Muscle of back (tissue), 11 donors: ENCODE results near the gene MAP3K10. TPM values are rescaled to one million over a fixed set of nuclear protein-coding genes. Genes with fewer than 3 reads are reported as not detected.
"Not testable (repeated sequence)": the region's sequence is repeated elsewhere in the genome, so short reads cannot be mapped to it uniquely, and the experiment has no call there.

Source experiments
- DNase-seq, 3 donors: peaks; one replicate each; pipeline versions ENCODE4 v3.0.0 to v3.0.0-alpha.2; 2013
- polyA plus RNA-seq, 10 donors: library from polyadenylated mRNA; unstranded; fragments of 120-200 nt; gene quantifications; one replicate each; pipeline ENCODE4 v1.2.1, GENCODE V29; 2013; ENCODE audit not compliant: insufficient read length in 10 of 10

The MAP3K10 gene
- polyA plus RNA-seq, 10 donors, result 6.0 to 12.5 (median 9.3) TPM

DNA sequence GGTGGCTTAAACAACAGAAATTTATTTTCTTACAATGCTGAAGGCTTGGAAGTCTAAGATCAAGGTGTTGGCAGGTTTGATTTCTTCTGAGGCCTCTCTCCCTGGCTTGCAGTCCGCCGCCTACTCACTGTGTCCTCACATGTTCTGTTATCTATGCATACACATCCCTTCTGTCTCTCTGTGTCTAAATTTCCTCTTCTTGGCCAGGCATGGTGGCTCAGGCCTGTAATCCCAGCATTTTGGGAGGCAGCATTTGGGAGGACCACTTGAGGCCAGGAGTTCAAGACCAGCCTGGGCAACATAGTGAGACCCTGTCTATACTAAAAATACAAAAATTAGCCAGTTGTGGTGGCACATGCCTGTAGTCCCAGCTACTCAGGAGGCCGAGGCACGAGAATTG lies 19.9 kb upstream of the MAP3K10 start:
- not testable (repeated sequence) for DNase-seq

DNA sequence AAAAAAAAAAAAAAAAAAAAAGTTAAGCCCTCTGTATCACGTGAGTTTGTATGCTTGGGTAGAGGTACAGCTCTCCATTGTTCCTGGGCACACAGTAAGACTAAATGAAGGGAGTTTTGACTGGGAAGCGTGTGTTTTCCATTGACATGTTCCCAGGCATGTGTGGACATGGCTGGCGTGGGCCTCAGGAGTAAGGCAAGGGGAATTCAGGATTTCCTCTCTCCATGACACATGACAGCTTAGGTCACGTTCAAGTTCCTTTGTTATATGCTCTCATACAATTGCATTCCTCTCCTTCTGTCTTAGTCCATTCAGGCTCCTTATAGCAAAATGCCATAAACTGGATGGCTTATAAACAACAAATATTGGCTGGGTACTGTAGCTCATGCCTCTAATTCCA lies 17.1 kb upstream of the MAP3K10 start:
- DNase-seq, result no peak

DNA sequence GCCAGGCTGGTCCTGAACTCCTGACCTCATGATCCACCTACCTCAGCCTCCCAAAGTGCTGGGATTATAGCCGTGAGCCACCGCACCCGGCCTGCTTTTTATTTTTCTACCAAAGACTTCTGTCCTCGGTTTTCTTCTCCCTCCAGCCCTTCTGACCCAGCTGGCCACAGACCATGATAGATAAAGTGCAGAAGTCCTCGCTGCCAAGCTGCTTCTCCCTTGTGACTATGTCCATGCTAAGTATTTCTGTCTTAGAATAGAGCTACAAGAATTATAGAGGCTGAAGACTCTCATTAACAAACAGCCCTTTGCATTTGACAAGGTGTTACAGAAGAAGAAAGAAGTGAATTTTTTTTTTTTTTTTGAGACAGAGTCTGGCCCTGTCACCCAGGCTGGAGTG lies 15.4 kb upstream of the MAP3K10 start:
- DNase-seq, result no peak

DNA sequence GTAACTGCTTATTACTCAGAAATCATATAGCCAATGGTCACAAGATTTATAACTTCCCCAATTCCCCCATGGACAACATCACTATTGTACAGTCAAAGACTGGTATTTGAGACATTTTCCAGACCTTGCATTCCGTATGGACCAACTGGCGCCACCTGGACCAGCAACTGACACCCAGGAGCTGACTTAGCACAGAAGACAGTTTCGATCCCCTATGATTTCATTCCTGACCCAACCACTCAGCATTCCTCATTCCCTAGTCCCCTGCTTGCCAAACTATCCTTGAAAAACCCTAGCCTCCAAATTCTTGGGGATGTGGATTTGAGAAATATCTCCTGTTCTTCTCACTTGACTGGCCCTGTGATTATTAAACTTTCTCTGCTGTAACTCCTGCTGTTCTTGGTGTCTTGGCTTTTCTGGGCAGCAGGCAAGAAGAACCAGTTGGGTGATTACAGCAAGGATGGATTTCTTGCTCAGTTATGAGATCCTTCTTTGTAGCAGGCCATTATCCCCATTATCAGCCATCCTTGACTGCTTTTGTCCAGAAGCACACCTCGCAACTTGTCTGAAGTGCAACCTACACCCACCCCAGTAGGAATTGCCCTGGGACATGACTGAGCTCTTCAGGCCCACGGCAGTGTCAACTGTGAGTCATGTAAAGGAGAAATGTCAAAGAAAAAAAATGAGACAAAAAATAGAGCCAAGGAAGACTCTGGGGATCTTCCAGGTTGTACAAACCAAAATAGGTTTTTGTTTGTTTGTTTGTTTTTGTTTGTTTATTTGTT lies 13.7 kb upstream of the MAP3K10 start:
- no peak for DNase-seq

DNA sequence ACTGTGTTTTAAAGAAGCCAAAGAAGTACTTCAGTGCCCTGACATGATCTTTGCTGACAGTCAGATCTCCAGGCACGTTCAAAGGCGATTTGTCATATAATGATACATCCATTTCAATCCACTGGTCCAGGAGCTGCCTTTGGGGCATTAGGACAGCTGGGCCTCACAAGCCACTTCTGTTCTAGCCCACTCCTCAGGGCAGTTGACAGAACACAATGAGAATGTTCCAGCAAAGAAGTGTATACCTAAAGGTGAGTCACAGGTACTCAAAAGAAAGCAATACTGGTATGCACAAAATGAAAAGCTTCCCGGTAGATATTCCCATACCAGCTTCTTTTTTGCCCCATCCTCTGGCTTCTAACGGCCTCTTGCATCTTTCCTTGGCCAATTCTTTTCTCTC lies 12.5 kb upstream of the MAP3K10 start:
- DNase-seq, result no peak

DNA sequence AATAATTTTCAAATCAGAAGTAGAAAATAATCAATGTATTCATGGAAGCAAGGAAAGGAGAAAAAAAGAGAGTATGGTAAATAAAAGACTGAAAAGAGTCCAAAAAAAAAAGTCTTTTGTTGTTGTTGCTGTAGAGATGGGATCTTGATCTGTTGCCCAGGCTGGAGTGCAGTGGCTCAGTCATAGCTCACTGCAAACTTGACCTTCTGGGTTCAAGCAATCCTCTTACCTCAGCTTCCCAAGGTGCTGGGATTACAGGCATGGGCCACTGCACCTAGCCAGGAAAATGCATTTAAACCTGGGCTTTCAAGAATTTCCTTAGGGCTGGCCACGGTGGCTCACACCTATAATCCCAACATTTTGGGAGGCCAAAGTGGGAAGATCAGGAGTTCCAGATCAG lies 7.0 kb upstream of the MAP3K10 start:
- DNase-seq, result no peak

DNA sequence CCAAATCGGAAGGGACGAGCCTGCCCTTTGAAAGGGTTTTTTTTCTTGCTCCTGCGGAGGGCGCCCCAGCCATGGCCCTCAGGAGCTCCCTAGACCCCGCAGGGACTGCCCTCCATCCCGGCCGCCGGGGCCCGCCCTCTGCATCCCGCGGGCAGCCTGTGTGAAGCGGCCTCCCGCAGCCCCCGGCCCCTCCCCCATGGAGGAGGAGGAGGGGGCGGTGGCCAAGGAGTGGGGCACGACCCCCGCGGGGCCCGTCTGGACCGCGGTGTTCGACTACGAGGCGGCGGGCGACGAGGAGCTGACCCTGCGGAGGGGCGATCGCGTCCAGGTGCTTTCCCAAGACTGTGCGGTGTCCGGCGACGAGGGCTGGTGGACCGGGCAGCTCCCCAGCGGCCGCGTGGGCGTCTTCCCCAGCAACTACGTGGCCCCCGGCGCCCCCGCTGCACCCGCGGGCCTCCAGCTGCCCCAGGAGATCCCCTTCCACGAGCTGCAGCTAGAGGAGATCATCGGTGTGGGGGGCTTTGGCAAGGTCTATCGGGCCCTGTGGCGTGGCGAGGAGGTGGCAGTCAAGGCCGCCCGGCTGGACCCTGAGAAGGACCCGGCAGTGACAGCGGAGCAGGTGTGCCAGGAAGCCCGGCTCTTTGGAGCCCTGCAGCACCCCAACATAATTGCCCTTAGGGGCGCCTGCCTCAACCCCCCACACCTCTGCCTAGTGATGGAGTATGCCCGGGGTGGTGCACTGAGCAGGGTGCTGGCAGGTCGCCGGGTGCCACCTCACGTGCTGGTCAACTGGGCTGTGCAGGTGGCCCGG lies 815 bp downstream of the MAP3K10 start:
- DNase-seq, result peak in 2 of 3 donors; percentile 29 to 60

DNA sequence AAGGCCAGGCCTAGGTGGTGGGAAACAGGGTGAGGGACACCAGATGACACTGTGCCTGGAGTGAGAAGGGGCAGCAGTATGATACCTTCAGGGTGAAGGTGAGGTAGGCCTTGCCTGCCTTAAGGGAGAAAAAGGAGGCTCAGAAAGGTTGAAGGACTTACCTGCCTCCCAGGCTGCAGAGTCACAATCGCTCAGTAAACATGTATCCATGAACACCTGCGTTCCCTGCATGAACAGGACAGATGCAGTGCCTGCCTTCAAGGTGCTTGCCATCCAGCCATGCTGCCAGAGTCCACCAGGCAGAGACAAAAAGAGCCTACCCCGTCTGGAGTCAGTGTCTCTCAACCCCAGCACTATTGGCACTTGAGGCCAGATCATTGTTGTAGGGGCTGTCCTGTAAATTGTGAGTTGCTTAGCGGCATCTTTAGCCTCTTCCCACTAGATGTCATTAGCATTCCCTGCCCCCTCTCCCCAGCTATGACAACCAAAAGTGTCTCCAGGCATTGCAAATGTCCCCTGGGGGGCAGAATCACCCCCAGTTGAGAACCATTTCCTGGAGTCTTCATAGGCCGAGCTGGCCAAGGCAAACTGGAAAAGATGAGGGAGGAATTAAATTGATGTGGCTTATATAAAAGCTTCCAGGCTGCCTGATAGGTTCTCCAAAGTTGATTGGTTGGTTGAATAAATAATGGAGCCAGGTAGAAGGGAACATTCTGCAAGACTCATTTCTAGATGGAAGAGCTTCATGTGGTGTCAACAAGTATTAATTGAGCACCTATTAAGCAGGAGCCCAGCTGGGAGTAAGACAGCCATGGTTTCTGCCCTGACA lies 1.7 kb downstream of the MAP3K10 start:
- DNase-seq, result no peak

DNA sequence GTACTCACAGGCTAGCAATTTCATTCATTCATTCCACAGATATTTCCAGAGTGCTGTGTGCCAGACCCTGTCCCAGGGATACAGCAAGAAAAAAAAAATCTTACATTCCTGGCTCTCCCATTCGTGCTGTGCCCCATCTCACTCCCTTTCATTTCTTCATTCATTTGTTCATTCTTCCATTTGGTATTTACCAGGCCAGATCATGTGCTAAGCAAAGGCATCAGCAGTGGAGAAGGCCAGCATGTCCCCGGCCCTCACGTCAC lies 2.3 kb downstream of the MAP3K10 start:
- DNase-seq, result no peak

DNA sequence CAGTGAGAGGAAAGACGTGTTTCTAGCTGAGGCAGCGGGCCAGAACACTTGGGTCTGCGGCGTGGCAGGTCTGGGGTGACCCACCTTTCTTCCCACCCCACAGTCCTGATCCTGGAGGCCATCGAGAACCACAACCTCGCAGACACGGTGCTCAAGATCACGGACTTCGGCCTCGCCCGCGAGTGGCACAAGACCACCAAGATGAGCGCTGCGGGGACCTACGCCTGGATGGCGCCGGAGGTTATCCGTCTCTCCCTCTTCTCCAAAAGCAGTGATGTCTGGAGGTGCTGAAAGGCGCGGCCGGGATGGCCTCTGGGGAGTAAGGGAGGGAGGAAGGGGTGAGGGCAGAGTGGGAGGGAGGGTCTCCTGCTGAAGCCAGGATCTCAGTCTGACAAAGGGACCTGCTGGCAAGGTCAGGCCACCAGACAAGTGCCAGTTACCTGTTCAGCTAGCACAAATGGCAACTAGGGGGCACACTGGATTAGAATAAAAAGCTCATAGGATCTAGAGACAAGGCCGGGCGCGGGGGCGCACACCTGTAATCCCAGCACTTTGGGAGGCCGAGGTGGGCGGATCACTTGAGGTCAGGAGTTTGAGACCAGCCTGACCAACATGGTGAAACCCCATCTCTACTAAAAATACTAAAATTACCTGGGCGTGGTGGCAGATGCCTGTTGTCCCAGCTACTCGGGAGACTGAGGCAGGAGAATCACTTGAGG lies 7.2 kb downstream of the MAP3K10 start:
- no peak for DNase-seq

DNA sequence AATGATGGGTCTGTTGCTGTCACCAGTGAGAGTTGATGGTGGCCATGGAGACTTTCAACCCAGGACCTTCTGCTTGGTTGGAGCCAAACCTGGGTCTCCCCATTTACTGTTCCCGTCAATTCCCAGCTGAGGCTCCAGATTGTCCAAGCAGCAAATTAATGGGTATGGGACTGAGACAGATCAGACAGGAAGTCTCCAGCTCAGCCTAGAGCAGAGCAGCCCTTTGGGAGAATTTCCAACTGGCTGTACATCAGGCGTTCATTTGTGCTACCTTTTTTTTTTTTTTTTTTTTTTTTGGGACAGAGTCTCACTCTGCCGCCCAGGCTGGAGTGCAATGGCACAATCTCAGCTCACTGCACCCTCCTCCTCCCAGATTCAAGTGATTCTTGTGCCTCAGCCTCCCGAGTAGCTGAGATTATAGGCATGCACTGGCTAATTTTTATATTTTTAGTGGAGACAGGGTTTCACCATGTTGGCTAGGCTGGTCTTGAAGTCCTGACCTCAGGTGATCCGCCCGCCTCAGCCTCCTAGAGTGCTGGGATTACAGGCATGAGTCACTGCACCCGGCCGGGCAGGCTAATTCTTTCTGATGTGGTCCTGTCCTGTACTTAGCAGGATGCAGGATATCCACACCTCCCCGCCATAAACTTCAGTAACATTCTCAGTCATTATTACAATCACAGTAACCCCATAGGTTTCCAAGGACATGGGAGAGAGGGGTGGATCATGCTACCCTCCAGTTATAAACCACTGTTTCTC lies 9.3 kb downstream of the MAP3K10 start:
- DNase-seq, result no peak

DNA sequence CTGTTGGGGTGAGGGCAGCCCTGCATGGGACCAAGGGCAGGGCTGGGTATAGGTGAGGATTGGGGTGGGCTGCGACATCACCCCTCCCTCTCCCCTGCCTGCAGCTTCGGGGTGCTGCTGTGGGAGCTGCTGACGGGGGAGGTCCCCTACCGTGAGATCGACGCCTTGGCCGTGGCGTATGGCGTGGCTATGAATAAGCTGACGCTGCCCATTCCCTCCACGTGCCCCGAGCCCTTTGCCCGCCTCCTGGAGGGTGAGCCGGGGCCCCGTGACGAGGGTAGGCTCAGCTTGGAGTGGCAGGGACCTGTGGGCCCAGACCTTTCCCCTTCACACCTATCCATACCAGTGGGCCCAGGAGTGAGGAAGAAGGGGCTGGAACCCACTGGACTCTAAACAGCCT lies 13.2 kb downstream of the MAP3K10 start:
- no peak for DNase-seq

DNA sequence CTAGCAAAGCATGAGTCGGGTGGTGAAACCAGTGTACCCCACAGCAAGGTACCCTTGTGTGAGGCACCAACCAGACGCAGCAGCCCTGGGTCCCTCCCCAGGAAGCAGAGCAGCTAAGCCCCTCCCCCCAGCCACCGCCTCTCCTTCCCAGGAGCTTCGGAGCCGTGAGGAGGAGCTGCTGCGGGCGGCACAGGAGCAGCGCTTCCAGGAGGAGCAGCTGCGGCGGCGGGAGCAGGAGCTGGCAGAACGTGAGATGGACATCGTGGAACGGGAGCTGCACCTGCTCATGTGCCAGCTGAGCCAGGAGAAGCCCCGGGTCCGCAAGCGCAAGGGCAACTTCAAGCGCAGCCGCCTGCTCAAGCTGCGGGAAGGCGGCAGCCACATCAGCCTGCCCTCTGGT lies 14.5 kb downstream of the MAP3K10 start:
- DNase-seq, result no peak

DNA sequence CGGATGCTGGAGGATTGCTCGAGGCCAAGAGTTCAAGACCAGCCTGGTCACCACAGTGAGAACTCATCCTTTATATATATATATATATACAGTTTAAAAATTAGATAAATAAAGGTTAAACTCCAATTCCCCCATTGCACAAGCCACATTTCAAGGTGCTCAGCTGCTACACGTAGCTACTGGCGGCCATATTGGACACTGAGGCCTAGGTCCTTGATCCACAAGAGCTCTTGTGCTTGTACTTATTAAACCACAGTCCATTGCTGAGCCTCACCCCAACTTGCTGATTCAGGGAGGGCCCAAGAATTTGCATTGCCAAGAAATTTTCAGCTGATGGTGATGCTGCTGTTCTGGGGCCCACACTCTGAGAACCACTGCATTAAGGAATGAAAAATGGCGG lies 17.4 kb downstream of the MAP3K10 start:
- DNase-seq, result no peak

DNA sequence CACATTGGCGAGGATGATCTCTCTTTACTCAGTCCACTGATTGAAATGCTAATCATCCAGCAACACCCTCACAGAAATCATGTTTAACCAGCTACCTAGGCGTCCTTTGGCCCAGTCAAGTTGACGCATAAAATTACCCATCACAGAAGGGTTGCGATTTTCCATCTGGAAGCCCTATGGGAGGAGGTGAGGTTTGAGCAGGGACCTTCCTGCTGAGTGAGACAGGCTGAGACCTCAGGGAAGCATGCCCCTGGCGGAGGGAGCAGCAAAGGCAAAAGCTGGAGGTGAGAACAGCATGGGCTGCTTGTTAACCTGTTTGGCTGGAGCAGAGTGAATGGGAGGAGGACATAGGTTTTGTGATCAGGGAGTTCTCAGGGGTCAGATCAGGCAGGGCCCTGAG lies 19.7 kb downstream of the MAP3K10 start:
- DNase-seq, result no peak

DNA sequence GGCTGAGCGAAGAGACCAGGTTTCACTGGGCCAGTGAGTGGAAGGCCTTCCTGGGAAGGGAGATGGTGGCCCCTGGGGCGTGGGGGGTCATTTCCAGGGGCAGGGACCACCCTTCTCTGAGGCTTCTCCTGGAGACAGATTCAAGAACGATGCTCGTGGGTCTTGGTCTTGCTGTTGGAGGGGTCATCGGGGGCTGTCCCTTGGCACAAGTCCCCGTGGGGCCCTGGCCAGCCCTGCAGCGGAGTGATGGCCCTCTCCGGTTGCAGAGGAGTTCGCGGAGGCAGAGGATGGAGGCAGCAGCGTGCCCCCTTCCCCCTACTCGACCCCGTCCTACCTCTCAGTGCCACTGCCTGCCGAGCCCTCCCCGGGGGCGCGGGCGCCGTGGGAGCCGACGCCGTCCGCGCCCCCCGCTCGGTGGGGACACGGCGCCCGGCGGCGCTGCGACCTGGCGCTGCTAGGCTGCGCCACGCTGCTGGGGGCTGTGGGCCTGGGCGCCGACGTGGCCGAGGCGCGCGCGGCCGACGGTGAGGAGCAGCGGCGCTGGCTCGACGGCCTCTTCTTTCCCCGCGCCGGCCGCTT lies 22.1 kb downstream of the MAP3K10 start:
- DNase-seq, result no peak

DNA sequence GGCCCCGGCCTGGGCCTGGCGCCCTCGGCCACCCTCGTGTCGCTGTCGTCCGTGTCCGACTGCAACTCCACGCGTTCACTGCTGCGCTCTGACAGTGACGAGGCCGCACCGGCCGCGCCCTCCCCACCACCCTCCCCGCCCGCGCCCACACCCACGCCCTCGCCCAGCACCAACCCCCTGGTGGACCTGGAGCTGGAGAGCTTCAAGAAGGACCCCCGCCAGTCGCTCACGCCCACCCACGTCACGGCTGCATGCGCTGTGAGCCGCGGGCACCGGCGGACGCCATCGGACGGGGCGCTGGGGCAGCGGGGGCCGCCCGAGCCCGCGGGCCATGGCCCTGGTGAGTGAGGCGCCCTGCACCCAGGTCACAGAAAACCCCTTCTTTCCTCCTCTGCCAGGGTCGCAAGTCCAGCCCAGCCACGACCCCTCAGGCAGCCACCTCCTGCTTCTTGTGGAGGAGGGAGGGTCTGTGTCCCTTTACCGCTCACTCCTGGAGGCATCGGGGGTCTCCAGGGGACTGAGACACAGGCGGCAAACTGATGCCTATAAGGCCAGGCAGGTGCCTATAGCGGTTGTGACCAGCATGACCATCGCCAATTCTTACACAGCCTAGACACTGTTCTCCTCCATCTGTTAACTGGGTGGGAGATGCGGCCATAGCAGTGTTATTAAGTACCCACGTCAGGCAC lies 22.8 kb downstream of the MAP3K10 start:
- DNase-seq, result no peak

DNA sequence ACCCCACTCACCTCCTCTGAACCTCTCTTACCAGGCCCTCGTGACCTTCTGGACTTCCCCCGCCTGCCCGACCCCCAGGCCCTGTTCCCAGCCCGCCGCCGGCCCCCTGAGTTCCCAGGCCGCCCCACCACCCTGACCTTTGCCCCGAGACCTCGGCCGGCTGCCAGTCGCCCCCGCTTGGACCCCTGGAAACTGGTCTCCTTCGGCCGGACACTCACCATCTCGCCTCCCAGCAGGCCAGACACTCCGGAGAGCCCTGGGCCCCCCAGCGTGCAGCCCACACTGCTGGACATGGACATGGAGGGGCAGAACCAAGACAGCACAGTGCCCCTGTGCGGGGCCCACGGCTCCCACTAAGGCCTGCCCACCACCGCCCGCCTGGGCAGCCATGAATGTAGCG lies 23.7 kb downstream of the MAP3K10 start:
- no peak for DNase-seq

DNA sequence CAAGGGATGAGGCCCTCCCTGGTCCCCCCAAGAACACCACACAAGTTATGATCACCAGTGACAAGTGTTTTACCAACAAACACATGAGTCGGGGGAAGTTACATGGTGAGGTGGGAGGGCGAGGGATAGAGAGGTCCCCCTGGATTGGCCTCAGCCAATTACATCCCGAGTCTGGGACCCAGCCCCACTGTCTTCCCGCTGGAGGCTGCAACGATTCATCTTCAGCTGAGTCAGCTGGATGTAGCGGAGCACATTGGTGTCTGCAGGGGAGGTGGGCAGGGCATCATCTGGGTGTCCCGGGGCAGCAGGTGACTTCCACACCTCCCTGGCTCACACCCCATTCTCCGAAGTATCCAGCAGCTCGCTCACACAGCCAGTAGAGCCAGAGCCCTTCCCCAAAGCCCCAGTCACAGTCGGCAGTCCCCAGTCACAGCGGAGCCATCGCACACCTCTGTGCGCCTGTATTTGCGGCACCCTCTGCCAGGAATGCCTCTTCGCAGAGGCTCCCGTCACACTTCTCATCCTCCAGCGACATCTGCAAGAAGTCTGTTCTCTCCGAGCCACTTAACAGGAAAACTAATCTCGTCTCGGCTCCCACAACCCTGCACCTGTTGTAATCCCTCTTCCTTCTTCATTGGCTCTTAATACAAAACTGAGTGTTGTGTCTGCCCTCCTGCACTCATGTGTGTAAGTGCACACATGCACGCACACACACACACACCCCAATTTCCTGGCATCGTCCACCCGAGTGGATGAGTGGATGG lies 25.0 kb downstream of the MAP3K10 start:
- no peak for DNase-seq

DNA sequence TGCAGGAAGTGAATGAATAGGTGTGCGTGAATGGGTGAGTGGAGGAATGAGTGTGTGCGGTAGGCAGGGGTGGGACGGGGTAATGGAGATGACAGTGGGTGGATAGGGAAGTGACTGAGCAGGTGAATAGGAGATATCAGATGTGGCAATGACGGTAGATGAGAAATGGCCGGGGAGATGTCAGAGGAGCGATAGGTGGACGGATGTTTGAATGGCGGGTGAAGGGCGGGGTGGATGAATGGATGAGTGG lies 25.5 kb downstream of the MAP3K10 start:
- no peak for DNase-seq
